MM.1S (cell line): ENCODE results near the gene ATXN1.

Source experiments
- DNase-seq: peaks from one replicate; pipeline ENCODE4 v3.0.0-alpha.2; 2015
- H2AFZ ChIP-seq: fragments of 300-600 bp; sonication (generic); 2 replicates; pipeline ENCODE4 v1.6.0; 2016; ENCODE audit warnings: antibody characterized with exemption, low read length
- H3F3A ChIP-seq: fragments of 300-600 bp; sonication (generic); 2 replicates; pipeline ENCODE4 v1.6.1; 2016; ENCODE audit warnings: mild to moderate bottlenecking, antibody characterized with exemption, low read length, moderate library complexity, mixed read lengths; ENCODE audit not compliant: insufficient read depth
- H3K27ac ChIP-seq: fragments of 300-600 bp; sonication (generic); 2 replicates; pipeline ENCODE4 v1.5.1; 2016; ENCODE audit warnings: mild to moderate bottlenecking, low read length
- H3K27me3 ChIP-seq: fragments of 300-600 bp; sonication (generic); replicated peaks from 2 replicates; pipeline ENCODE4 v1.6.0; 2016; ENCODE audit warnings: low read length; ENCODE audit not compliant: insufficient read depth
- H3K36me3 ChIP-seq: fragments of 300-600 bp; sonication (generic); replicated peaks from 2 replicates; pipeline ENCODE4 v1.6.1; 2016; ENCODE audit warnings: mild to moderate bottlenecking, low read length, mixed read lengths; ENCODE audit not compliant: insufficient read depth
- H3K4me1 ChIP-seq: fragments of 300-600 bp; sonication (generic); 2 replicates; pipeline ENCODE4 v1.6.1; 2016; ENCODE audit warnings: low read length, mixed read lengths
- H3K4me2 ChIP-seq: fragments of 300-600 bp; sonication (generic); 2 replicates; pipeline ENCODE4 v1.6.0; 2016; ENCODE audit warnings: low read depth, low read length
- H3K4me3 ChIP-seq: fragments of 300-600 bp; sonication (generic); 2 replicates; pipeline ENCODE4 v1.5.1; 2016; ENCODE audit warnings: low read length, mixed read lengths
- H3K79me2 ChIP-seq: fragments of 300-600 bp; sonication (generic); 2 replicates; pipeline ENCODE4 v1.6.1; 2016; ENCODE audit warnings: mixed run types, low read length, mixed read lengths
- H3K9ac ChIP-seq: fragments of 300-600 bp; sonication (generic); 2 replicates; pipeline ENCODE4 v1.6.1; 2016; ENCODE audit warnings: low read length, mixed read lengths
- H3K9me2 ChIP-seq: fragments of 300-600 bp; sonication (generic); replicated peaks from 2 replicates; pipeline ENCODE4 v1.6.1; 2016; ENCODE audit warnings: mild to moderate bottlenecking, low read length, mixed read lengths; ENCODE audit not compliant: insufficient read depth
- H3K9me3 ChIP-seq: fragments of 300-600 bp; sonication (generic); replicated peaks from 2 replicates; pipeline ENCODE4 v1.6.1; 2016; ENCODE audit warnings: mild to moderate bottlenecking, low read length, mixed read lengths; ENCODE audit not compliant: insufficient read depth
- H4K20me1 ChIP-seq: fragments of 300-600 bp; sonication (generic); 2 replicates; pipeline ENCODE4 v1.6.1; 2016; ENCODE audit warnings: mild to moderate bottlenecking, low read length, moderate library complexity, mixed read lengths; ENCODE audit not compliant: insufficient read depth
- CTCF ChIP-seq: fragments of 300-600 bp; sonication (generic); IDR thresholded peaks from 2 replicates; pipeline ENCODE4 v1.5.1; 2016; ENCODE audit warnings: antibody characterized with exemption, low read length, mixed read lengths
- EZH2 ChIP-seq: fragments of 300-600 bp; sonication (generic); optimal IDR thresholded peaks from 2 replicates; pipeline ENCODE3; 2017; ENCODE audit warnings: low read depth, mild to moderate bottlenecking, antibody characterized with exemption, low read length, mixed read lengths
- EZH2phosphoT487 ChIP-seq: fragments of 300-600 bp; sonication (generic); IDR thresholded peaks from 2 replicates; pipeline ENCODE4 v1.6.1; 2018; ENCODE audit warnings: antibody characterized with exemption, low read length

ATXN1 gene

GRCh38 chr6:16352258-16352635, 409.0 kb downstream of the ATXN1 start:
- H3K9me3 ChIP-seq: no peaks in the 10 kb centered on the region
- H3K9ac ChIP-seq: no peak overlapping the region
- no peaks in the 10 kb centered on the region for H3K79me2 ChIP-seq
- no peaks in the 10 kb centered on the region for H3K36me3 ChIP-seq
- no peaks in the 10 kb centered on the region for H3K4me1 ChIP-seq
- H3F3A ChIP-seq: no peaks in the 10 kb centered on the region
- no peak overlapping the region for H3K4me3 ChIP-seq
- no peaks in the 10 kb centered on the region for H3K27me3 ChIP-seq
- no peak overlapping the region for H2AFZ ChIP-seq
- no peak overlapping the region for H3K27ac ChIP-seq
- DNase-seq: no peak
- no peak for TF ChIP-seq EZH2
- TF ChIP-seq CTCF: no peak
- TF ChIP-seq EZH2phosphoT487: no peak
- no peaks in the 10 kb centered on the region for H4K20me1 ChIP-seq
- H3K4me2 ChIP-seq: no peak overlapping the region
- no peaks in the 10 kb centered on the region for H3K9me2 ChIP-seq

- no peak for DNase-seq
- Histone ChIP-seq H4K20me1 (no peaks in the 10 kb centered on the region), H3K9me3 (no peaks in the 10 kb centered on the region), H3K4me3 (no peak overlapping the region), H3K9me2 (no peaks in the 10 kb centered on the region), H3K36me3 (no peaks in the 10 kb centered on the region), H3K9ac (no peak overlapping the region), H3K79me2 (no peaks in the 10 kb centered on the region), H2AFZ (no peak overlapping the region), H3F3A (no peaks in the 10 kb centered on the region), H3K27me3 (no peaks in the 10 kb centered on the region), H3K4me2 (no peak overlapping the region), H3K4me1 (no peaks in the 10 kb centered on the region), H3K27ac (no peak overlapping the region)
- no peak for TF ChIP-seq EZH2phosphoT487
- TF ChIP-seq CTCF: no peak
- TF ChIP-seq EZH2: no peak
These were observed 411.7 kb downstream of the ATXN1 start for GRCh38 chr6:16349544-16349943.

GRCh38 chr6:16346831-16347230, 414.4 kb downstream of the ATXN1 start:
- Histone ChIP-seq H3K9me3 (no peaks in the 10 kb centered on the region), H3K36me3 (no peaks in the 10 kb centered on the region), H3K9me2 (no peaks in the 10 kb centered on the region), H3K27me3 (no peaks in the 10 kb centered on the region), H3K79me2 (no peaks in the 10 kb centered on the region), H3K4me3 (no peak overlapping the region), H3K9ac (no peak overlapping the region), H3F3A (no peaks in the 10 kb centered on the region), H3K4me1 (no peaks in the 10 kb centered on the region), H3K27ac (no peak overlapping the region), H2AFZ (no peak overlapping the region), H3K4me2 (no peak overlapping the region), H4K20me1 (no peaks in the 10 kb centered on the region)
- no peak for TF ChIP-seq EZH2phosphoT487
- no peak for TF ChIP-seq EZH2
- no peak for TF ChIP-seq CTCF
- no peak for DNase-seq
